Neuronal stem cell (in vitro differentiated cells): ENCODE data around the gene ABLIM1.

Experiments used
- DNase-seq: peaks from one replicate; pipeline ENCODE4 v3.0.0-alpha.2; 2013; ENCODE audit warnings: low spot score
- H2AFZ ChIP-seq: one replicate; pipeline ENCODE4 v1.6.1; 2013; ENCODE audit warnings: mild to moderate bottlenecking, low read length, inconsistent platforms
- H2AK5ac ChIP-seq: 2 replicates; pipeline ENCODE4 v1.6.1; 2013; ENCODE audit warnings: low read depth, mild to moderate bottlenecking, inconsistent platforms, low read length, moderate library complexity, mixed read lengths
- H2BK120ac ChIP-seq: 2 replicates; pipeline ENCODE4 v1.6.1; 2013; ENCODE audit warnings: low read depth, mild to moderate bottlenecking, inconsistent platforms, low read length, moderate library complexity, mixed read lengths
- H2BK12ac ChIP-seq: one replicate; pipeline ENCODE4 v1.6.1; 2013; ENCODE audit warnings: low read length, inconsistent platforms
- H2BK15ac ChIP-seq: 2 replicates; pipeline ENCODE4 v1.6.1; 2013; ENCODE audit warnings: mild to moderate bottlenecking, low read length, inconsistent platforms, mixed read lengths
- H2BK5ac ChIP-seq: one replicate; pipeline ENCODE4 v1.6.1; 2013; ENCODE audit warnings: inconsistent platforms, mild to moderate bottlenecking, low read length, moderate library complexity
- H3K14ac ChIP-seq: one replicate; pipeline ENCODE4 v1.6.1; 2013; ENCODE audit warnings: low read length, inconsistent platforms
- H3K18ac ChIP-seq: 2 replicates; pipeline ENCODE4 v1.6.1; 2013; ENCODE audit warnings: low read length, inconsistent platforms
- H3K23ac ChIP-seq: 2 replicates; pipeline ENCODE4 v1.6.1; 2013; ENCODE audit warnings: low read depth, mild to moderate bottlenecking, mixed read lengths, low read length, inconsistent platforms; ENCODE audit not compliant: poor library complexity
- H3K27ac ChIP-seq: replicated peaks from 3 replicates; pipeline ENCODE4 v1.5.1; 2013; ENCODE audit warnings: low read length, inconsistent platforms
- H3K27me3 ChIP-seq, 3 experiments: 2 replicates each; pipeline ENCODE4 v1.6.1; 2013; ENCODE audit warnings: low read length in 3 of 3, mild to moderate bottlenecking in 2 of 3, inconsistent platforms in 1 of 3, low read depth in 1 of 3, mixed read lengths in 1 of 3, moderate library complexity in 1 of 3; ENCODE audit not compliant: control insufficient read depth in 3 of 3, insufficient read depth in 3 of 3
- H3K36me3 ChIP-seq, 2 donors: replicated peaks in 1 of 2; 2 replicates each; pipeline ENCODE4 v1.6.1; 2013; ENCODE audit warnings: low read length in 2 of 2; ENCODE audit not compliant: control insufficient read depth in 2 of 2, insufficient read depth in 2 of 2
- H3K4ac ChIP-seq: 2 replicates; pipeline ENCODE4 v1.6.1; 2013; ENCODE audit warnings: inconsistent platforms, mild to moderate bottlenecking, low read length, moderate library complexity
- H3K4me1 ChIP-seq, 2 donors: 1 replicate in 1 of 2; 2 replicates in 1 of 2; pipeline ENCODE4 v1.6.1; 2013; ENCODE audit warnings: low read length in 2 of 2, low read depth in 1 of 2; ENCODE audit not compliant: control insufficient read depth in 2 of 2, insufficient read depth in 1 of 2
- H3K4me2 ChIP-seq: one replicate; pipeline ENCODE4 v1.6.1; 2013; ENCODE audit warnings: mild to moderate bottlenecking, low read length, inconsistent platforms; ENCODE audit not compliant: insufficient read depth, poor library complexity, severe bottlenecking
- H3K4me3 ChIP-seq, 2 donors: 2 replicates each; pipeline ENCODE4 v1.5.1; 2013; ENCODE audit warnings: low read length in 2 of 2, mild to moderate bottlenecking in 2 of 2, inconsistent platforms in 1 of 2, moderate library complexity in 1 of 2
- H3K79me1 ChIP-seq: one replicate; pipeline ENCODE4 v1.6.1; 2013; ENCODE audit warnings: low read depth, mild to moderate bottlenecking, inconsistent platforms, low read length, moderate library complexity
- H3K9ac ChIP-seq: one replicate; pipeline ENCODE4 v1.6.1; 2013; ENCODE audit warnings: mild to moderate bottlenecking, low read depth, low read length, inconsistent platforms; ENCODE audit not compliant: poor library complexity
- H3K9me3 ChIP-seq, 2 donors: replicated peaks in 1 of 2; 2 replicates each; pipeline versions ENCODE3 to v1.6.1; 2013; ENCODE audit warnings: low read length in 2 of 2, mild to moderate bottlenecking in 2 of 2, inconsistent platforms in 1 of 2, low read depth in 1 of 2, mixed read lengths in 1 of 2, moderate library complexity in 1 of 2; ENCODE audit not compliant: control insufficient read depth in 2 of 2, insufficient read depth in 1 of 2
- H4K8ac ChIP-seq: one replicate; pipeline ENCODE4 v1.6.1; 2013; ENCODE audit warnings: low read depth, mild to moderate bottlenecking, inconsistent platforms, low read length, moderate library complexity
- H4K91ac ChIP-seq: one replicate; pipeline ENCODE4 v1.6.1; 2013; ENCODE audit warnings: low read length, low read depth, mild to moderate bottlenecking, inconsistent platforms; ENCODE audit not compliant: poor library complexity
- WGBS, 2 donors: extraction: QIAGEN DNeasy Blood & Tissue Kit; methylation state at CpG; one replicate each; pipeline ENCODE4 v1.1.7; 2013; ENCODE audit warnings: missing lambda C conversion rate in 2 of 2, mixed read lengths in 1 of 2; ENCODE audit not compliant: insufficient read length in 2 of 2, insufficient replicate concordance in 1 of 2; ENCODE audit errors: extremely low coverage in 2 of 2; 5-methylcytosine and 5-hydroxymethylcytosine counted together

ABLIM1 gene

GRCh38 chr10:114686013-114686412, 27.9 kb upstream of the ABLIM1 start:
- Histone ChIP-seq H3K79me1 (no peaks in the 10 kb centered on the region), H3K18ac (no peak overlapping the region), H2BK15ac (no peak overlapping the region), H3K27me3 (no peaks in the 10 kb centered on the region), H2AK5ac (no peak overlapping the region), H3K23ac (no peak overlapping the region), H2AFZ (no peak overlapping the region), H3K4me2 (no peak overlapping the region), H3K36me3 (no peaks in the 10 kb centered on the region), H4K91ac (no peak overlapping the region), H3K9me3 (no peaks in the 10 kb centered on the region), H3K4me3 (no peak overlapping the region), H3K4ac (no peak overlapping the region), H2BK12ac (no peak overlapping the region), H2BK120ac (no peak overlapping the region), H2BK5ac (no peak overlapping the region), H3K14ac (no peak overlapping the region), H4K8ac (no peak overlapping the region), H3K27ac (no peak overlapping the region), H3K9ac (no peak overlapping the region), H3K4me1 (peaks cover 4 to 22% of the 10 kb centered on the region in 2 donors)
- no peak for DNase-seq
- WGBS, 2 donors = no CpG with 5 or more reads among the region's 2 CpGs

GRCh38 chr10:114685456-114685855, 27.4 kb upstream of the ABLIM1 start:
- H2BK5ac ChIP-seq = no peak overlapping the region
- no peak overlapping the region for H4K91ac ChIP-seq
- H3K36me3 ChIP-seq = no peaks in the 10 kb centered on the region
- no peak overlapping the region for H2AK5ac ChIP-seq
- no peak overlapping the region for H3K4ac ChIP-seq
- no peak overlapping the region for H2BK120ac ChIP-seq
- no peak overlapping the region for H3K4me2 ChIP-seq
- H2BK12ac ChIP-seq = no peak overlapping the region
- no peak overlapping the region for H3K14ac ChIP-seq
- H3K9ac ChIP-seq = no peak overlapping the region
- H3K23ac ChIP-seq = no peak overlapping the region
- H3K79me1 ChIP-seq = no peaks in the 10 kb centered on the region
- H3K18ac ChIP-seq = no peak overlapping the region
- H2BK15ac ChIP-seq = no peak overlapping the region
- DNase-seq = no peak
- no peak overlapping the region for H3K27ac ChIP-seq
- H4K8ac ChIP-seq = no peak overlapping the region
- H3K27me3 ChIP-seq = no peaks in the 10 kb centered on the region
- no peaks in the 10 kb centered on the region for H3K9me3 ChIP-seq
- peaks cover 4 to 22% of the 10 kb centered on the region in 2 donors for H3K4me1 ChIP-seq
- H3K4me3 ChIP-seq = no peak overlapping the region
- peak overlapping the region; percentile 8 for H2AFZ ChIP-seq
- WGBS, 2 donors = no CpG with 5 or more reads among the region's 5 CpGs

- Histone ChIP-seq H3K27ac (no peak overlapping the region), H3K4me1 (peaks cover 4 to 22% of the 10 kb centered on the region in 2 donors), H3K4me3 (no peak overlapping the region), H2AFZ (no peak overlapping the region), H3K9ac (no peak overlapping the region), H2BK120ac (no peak overlapping the region), H2BK15ac (no peak overlapping the region), H4K91ac (no peak overlapping the region), H3K27me3 (no peaks in the 10 kb centered on the region), H3K23ac (no peak overlapping the region), H3K79me1 (no peaks in the 10 kb centered on the region), H3K4me2 (no peak overlapping the region), H4K8ac (no peak overlapping the region), H3K9me3 (no peaks in the 10 kb centered on the region), H3K18ac (no peak overlapping the region), H2BK12ac (no peak overlapping the region), H3K14ac (no peak overlapping the region), H2AK5ac (no peak overlapping the region), H3K36me3 (no peaks in the 10 kb centered on the region), H2BK5ac (no peak overlapping the region), H3K4ac (no peak overlapping the region)
- no peak for DNase-seq
- WGBS, 2 donors = no CpG with 5 or more reads among the region's 5 CpGs
Observed at GRCh38 chr10:114684822-114685209, 26.7 kb upstream of the ABLIM1 start.

GRCh38 chr10:114684084-114684821, 26.2 kb upstream of the ABLIM1 start:
- Histone ChIP-seq H3K4ac (no peak overlapping the region), H2BK120ac (no peak overlapping the region), H2AK5ac (no peak overlapping the region), H3K9ac (no peak overlapping the region), H3K18ac (no peak overlapping the region), H3K14ac (no peak overlapping the region), H3K27ac (no peak overlapping the region), H3K4me2 (no peak overlapping the region), H4K91ac (no peak overlapping the region), H3K36me3 (no peaks in the 10 kb centered on the region), H3K9me3 (no peaks in the 10 kb centered on the region), H3K79me1 (no peaks in the 10 kb centered on the region), H2BK5ac (no peak overlapping the region), H3K4me3 (no peak overlapping the region), H3K27me3 (no peaks in the 10 kb centered on the region), H4K8ac (no peak overlapping the region), H3K4me1 (peaks cover 4 to 22% of the 10 kb centered on the region in 2 donors), H2BK12ac (no peak overlapping the region), H2AFZ (peak overlapping the region; percentile 47), H3K23ac (no peak overlapping the region), H2BK15ac (no peak overlapping the region)
- no CpG with 5 or more reads among the region's 12 CpGs for WGBS, 2 donors
- DNase-seq = no peak
